Erythroblast (primary cell): ENCODE results near the gene C17orf114.

ENCODE experiments used
- GATA1 ChIP-seq: IDR thresholded peaks from 2 replicates; pipeline ENCODE4 v1.6.1; 2011; ENCODE audit warnings: low read depth, mild to moderate bottlenecking, control low read depth, low read length, moderate library complexity
- POLR2A ChIP-seq: IDR thresholded peaks from 2 replicates; pipeline ENCODE4 v1.6.1; 2011; ENCODE audit warnings: mild to moderate bottlenecking, low read length

DNA sequence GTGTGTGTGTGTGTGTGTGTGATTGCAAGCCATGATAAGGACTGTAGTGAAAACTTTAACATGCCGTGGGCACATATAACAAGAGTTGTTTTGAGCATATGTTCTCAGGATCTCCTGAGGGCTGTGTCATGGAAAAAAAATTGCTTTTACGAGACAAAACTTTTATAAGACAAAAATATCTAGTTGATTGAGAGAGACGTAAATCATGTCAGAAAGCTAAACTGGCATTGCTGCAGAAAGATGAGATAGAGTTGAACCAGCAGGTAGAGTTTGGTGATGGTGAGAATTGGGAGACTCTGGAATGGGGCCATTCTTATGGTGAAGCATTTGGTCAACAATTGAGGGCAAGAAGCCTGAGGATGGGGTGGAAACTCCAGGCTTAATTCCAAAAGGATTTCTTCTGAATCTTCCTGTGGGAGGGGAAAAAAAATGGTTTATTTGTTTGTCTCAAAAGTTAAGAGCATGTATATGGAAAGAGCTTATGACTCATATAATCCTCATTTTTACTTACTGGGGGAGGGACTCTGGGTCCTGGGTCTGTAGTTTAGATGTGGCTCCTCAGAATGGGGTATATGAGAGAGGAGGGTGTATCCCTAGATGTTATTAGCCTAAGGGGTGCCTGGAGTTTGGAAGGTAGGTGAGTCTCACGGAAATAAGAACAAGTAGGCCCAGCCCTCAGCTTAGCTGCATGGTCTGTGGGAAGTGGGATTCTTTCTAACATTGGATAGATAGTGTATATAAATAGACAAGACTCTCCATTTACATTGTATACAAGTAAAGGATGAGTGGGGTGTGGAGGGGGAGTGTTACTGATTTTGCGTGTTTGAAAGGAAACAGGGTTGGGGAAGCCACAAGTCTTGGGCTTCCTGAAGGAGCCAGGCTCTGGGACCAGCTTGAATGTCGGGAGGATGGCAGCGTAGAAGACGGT, 38.1 kb upstream of the C17orf114 start:
- TF ChIP-seq POLR2A (no peak), GATA1 (no peak)
